Activated T-cell treated with anti-CD3 and anti-CD28 coated beads, Interleukin-2, amount 50 U/mL, for 4 hours (primary cell): ENCODE results near the gene CYSRT1. TPM values are rescaled to one million over a fixed set of nuclear protein-coding genes. Genes with fewer than 3 reads are reported as not detected.

ENCODE experiments used
- ATAC-seq, 2 donors: fragments of 200-7000 bp; cut with Tn5 transposase; one replicate each; pipeline ENCODE4 v1.10.0; 2021
- DNase-seq: peaks from one replicate; pipeline ENCODE4 v3.0.0-alpha.2; 2020
- H3K27me3 Mint-ChIP-seq: one replicate; pipeline ENCODE4 v1.8.0; 2021; ENCODE audit warnings: low read depth, mixed read lengths
- H3K36me3 Mint-ChIP-seq: one replicate; pipeline ENCODE4 v1.8.0; 2022; ENCODE audit warnings: mixed read lengths; ENCODE audit not compliant: insufficient read depth
- H3K4me1 Mint-ChIP-seq: one replicate; pipeline ENCODE4 v1.8.0; 2021; ENCODE audit warnings: low read depth, mixed read lengths
- H3K4me3 Mint-ChIP-seq: one replicate; pipeline ENCODE4 v1.8.0; 2021; ENCODE audit warnings: mild to moderate bottlenecking, moderate library complexity, mixed read lengths
- H3K9me3 Mint-ChIP-seq: one replicate; pipeline ENCODE4 v1.8.0; 2021; ENCODE audit warnings: mixed read lengths
- total RNA-seq, 3 donors: library from RNA; stranded (reverse); gene quantifications; one replicate each; pipeline ENCODE4 v1.2.1, GENCODE V29; 2021

The CYSRT1 gene
- total RNA-seq, 3 donors from 2014 or later: 0.46 to 0.50 TPM; not detected in 1

- no peaks in the 10 kb centered on the region for H3K9me3 Mint-ChIP-seq
- H3K36me3 Mint-ChIP-seq: peaks cover 6% of the 10 kb centered on the region
- H3K27me3 Mint-ChIP-seq: no peaks in the 10 kb centered on the region
- no peak overlapping the region for H3K4me3 Mint-ChIP-seq
- ATAC-seq (no peak), DNase-seq (no peak)
- H3K4me1 Mint-ChIP-seq: no peaks in the 10 kb centered on the region
Measured at GRCh38 chr9:137213160-137214060, 11.6 kb upstream of the CYSRT1 start.

- ATAC-seq (no peak), DNase-seq (no peak)
- Mint-ChIP-seq H3K9me3 (no peaks in the 10 kb centered on the region), H3K27me3 (no peaks in the 10 kb centered on the region), H3K4me1 (no peaks in the 10 kb centered on the region), H3K4me3 (no peak overlapping the region), H3K36me3 (peaks cover 2% of the 10 kb centered on the region)
Measured at GRCh38 chr9:137214620-137215019, 10.4 kb upstream of the CYSRT1 start.

GRCh38 chr9:137215196-137215986, 9.6 kb upstream of the CYSRT1 start:
- Mint-ChIP-seq H3K36me3 (peaks cover 2% of the 10 kb centered on the region), H3K4me3 (no peak overlapping the region), H3K4me1 (no peaks in the 10 kb centered on the region), H3K9me3 (no peaks in the 10 kb centered on the region), H3K27me3 (no peaks in the 10 kb centered on the region)
- ATAC-seq (no peak), DNase-seq (no peak)

- peaks cover 2% of the 10 kb centered on the region for H3K36me3 Mint-ChIP-seq
- H3K9me3 Mint-ChIP-seq: no peaks in the 10 kb centered on the region
- DNase-seq (no peak), ATAC-seq (no peak)
- H3K4me3 Mint-ChIP-seq: no peak overlapping the region
- H3K27me3 Mint-ChIP-seq: no peaks in the 10 kb centered on the region
- H3K4me1 Mint-ChIP-seq: no peaks in the 10 kb centered on the region
Measured at GRCh38 chr9:137216188-137216965, 8.6 kb upstream of the CYSRT1 start.

GRCh38 chr9:137217276-137218211, 7.4 kb upstream of the CYSRT1 start:
- Mint-ChIP-seq H3K4me1 (no peaks in the 10 kb centered on the region), H3K4me3 (no peak overlapping the region), H3K36me3 (peaks cover 2% of the 10 kb centered on the region)

GRCh38 chr9:137218212-137218753, 6.7 kb upstream of the CYSRT1 start:
- ATAC-seq: no peak

More at GRCh38 chr9:137217276-137218211, 7.4 kb upstream of the CYSRT1 start:
- Mint-ChIP-seq H3K9me3 (no peaks in the 10 kb centered on the region), H3K27me3 (no peaks in the 10 kb centered on the region)
- no peak for ATAC-seq
- no peak for DNase-seq

GRCh38 chr9:137218754-137219271, 6.2 kb upstream of the CYSRT1 start:
- Mint-ChIP-seq H3K27me3 (no peaks in the 10 kb centered on the region), H3K4me3 (no peak overlapping the region), H3K4me1 (peaks cover 2% of the 10 kb centered on the region), H3K36me3 (peaks cover 2% of the 10 kb centered on the region), H3K9me3 (no peaks in the 10 kb centered on the region)
- no peak for DNase-seq
- no peak for ATAC-seq

More at GRCh38 chr9:137218212-137218753, 6.7 kb upstream of the CYSRT1 start:
- DNase-seq: no peak
- Mint-ChIP-seq H3K27me3 (no peaks in the 10 kb centered on the region), H3K4me3 (no peak overlapping the region), H3K4me1 (peaks cover 2% of the 10 kb centered on the region), H3K9me3 (no peaks in the 10 kb centered on the region), H3K36me3 (peaks cover 2% of the 10 kb centered on the region)

GRCh38 chr9:137219757-137220316, 5.1 kb upstream of the CYSRT1 start:
- peaks cover 5% of the 10 kb centered on the region for H3K4me1 Mint-ChIP-seq
- no peak overlapping the region for H3K4me3 Mint-ChIP-seq
- H3K9me3 Mint-ChIP-seq: no peaks in the 10 kb centered on the region
- H3K27me3 Mint-ChIP-seq: no peaks in the 10 kb centered on the region
- no peak for DNase-seq
- H3K36me3 Mint-ChIP-seq: peaks cover 2% of the 10 kb centered on the region
- ATAC-seq: no peak

GRCh38 chr9:137220317-137221094, 4.5 kb upstream of the CYSRT1 start:
- ATAC-seq (no peak), DNase-seq (no peak)
- Mint-ChIP-seq H3K4me3 (peak overlapping the region; percentile 27), H3K4me1 (peaks cover 5% of the 10 kb centered on the region), H3K27me3 (no peaks in the 10 kb centered on the region), H3K36me3 (peaks cover under 1% of the 10 kb centered on the region), H3K9me3 (no peaks in the 10 kb centered on the region)

GRCh38 chr9:137221095-137221505, 3.9 kb upstream of the CYSRT1 start:
- DNase-seq (no peak), ATAC-seq (no peak)
- no peaks in the 10 kb centered on the region for H3K36me3 Mint-ChIP-seq
- H3K4me1 Mint-ChIP-seq: peaks cover 5% of the 10 kb centered on the region
- no peaks in the 10 kb centered on the region for H3K27me3 Mint-ChIP-seq
- H3K4me3 Mint-ChIP-seq: peak overlapping the region; percentile 27
- H3K9me3 Mint-ChIP-seq: no peaks in the 10 kb centered on the region

- ATAC-seq (no peak), DNase-seq (no peak)
- peaks cover 5% of the 10 kb centered on the region for H3K4me1 Mint-ChIP-seq
- H3K36me3 Mint-ChIP-seq: no peaks in the 10 kb centered on the region
- H3K27me3 Mint-ChIP-seq: no peaks in the 10 kb centered on the region
- H3K9me3 Mint-ChIP-seq: no peaks in the 10 kb centered on the region
- no peak overlapping the region for H3K4me3 Mint-ChIP-seq
Measured at GRCh38 chr9:137221506-137222111, 3.4 kb upstream of the CYSRT1 start.
